ENCODE data around the gene RASGEF1B. TPM values are rescaled to one million over a fixed set of nuclear protein-coding genes. Genes with fewer than 3 reads are reported as not detected.

RASGEF1B gene
- total RNA-seq, 2 donors from 2014 or later = 7.8 to 24.5 TPM

DNA sequence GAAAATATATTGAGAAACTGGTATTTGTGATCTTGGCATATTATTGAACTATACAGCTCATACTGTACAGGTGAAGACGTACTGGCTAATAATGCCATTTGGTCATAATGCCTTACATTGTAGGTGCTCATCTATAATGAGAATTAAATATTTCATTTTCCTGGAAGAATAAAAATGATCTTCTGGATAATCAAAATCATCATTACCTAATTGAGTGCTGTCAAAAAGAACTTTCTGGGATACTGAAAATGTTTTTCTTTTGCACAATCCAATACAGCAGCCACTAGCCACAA lies 4.1 kb downstream of the RASGEF1B start:
- H3K36me3 ChIP-seq = no peaks in the 10 kb centered on the region
- H3K27me3 ChIP-seq = no peaks in the 10 kb centered on the region
- H3K9me3 ChIP-seq = no peaks in the 10 kb centered on the region
- no peak for DNase-seq
- H3K4me1 ChIP-seq = no peaks in the 10 kb centered on the region
- TF ChIP-seq, protein P1, sequence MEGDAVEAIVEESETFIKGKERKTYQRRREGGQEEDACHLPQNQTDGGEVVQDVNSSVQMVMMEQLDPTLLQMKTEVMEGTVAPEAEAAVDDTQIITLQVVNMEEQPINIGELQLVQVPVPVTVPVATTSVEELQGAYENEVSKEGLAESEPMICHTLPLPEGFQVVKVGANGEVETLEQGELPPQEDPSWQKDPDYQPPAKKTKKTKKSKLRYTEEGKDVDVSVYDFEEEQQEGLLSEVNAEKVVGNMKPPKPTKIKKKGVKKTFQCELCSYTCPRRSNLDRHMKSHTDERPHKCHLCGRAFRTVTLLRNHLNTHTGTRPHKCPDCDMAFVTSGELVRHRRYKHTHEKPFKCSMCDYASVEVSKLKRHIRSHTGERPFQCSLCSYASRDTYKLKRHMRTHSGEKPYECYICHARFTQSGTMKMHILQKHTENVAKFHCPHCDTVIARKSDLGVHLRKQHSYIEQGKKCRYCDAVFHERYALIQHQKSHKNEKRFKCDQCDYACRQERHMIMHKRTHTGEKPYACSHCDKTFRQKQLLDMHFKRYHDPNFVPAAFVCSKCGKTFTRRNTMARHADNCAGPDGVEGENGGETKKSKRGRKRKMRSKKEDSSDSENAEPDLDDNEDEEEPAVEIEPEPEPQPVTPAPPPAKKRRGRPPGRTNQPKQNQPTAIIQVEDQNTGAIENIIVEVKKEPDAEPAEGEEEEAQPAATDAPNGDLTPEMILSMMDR (IDR thresholded peaks at IDR 0.05) = no peak
- H3K9ac ChIP-seq (ENCODE audit: low read depth in 2 of 2, low read length in 2 of 2) = no peak overlapping the region
- no peak overlapping the region for H3K27ac ChIP-seq
- intact Hi-C loops (cut with DNase I) = loop anchor here (5.0 to 10.0 kb wide), 2 partner anchors 375 to 807 kb away; no protein-coding TSS in a partner anchor
- no peak overlapping the region for H3K4me3 ChIP-seq

GRCh38 chr4:81466841-81467671 lies 4.7 kb downstream of the RASGEF1B start:
- no peak overlapping the region for H3K9ac ChIP-seq (ENCODE audit: low read depth in 2 of 2, low read length in 2 of 2)
- H3K9me3 ChIP-seq = no peaks in the 10 kb centered on the region
- peaks cover 5% of the 10 kb centered on the region for H3K4me1 ChIP-seq
- peak overlapping the region; percentile 78 for H3K27ac ChIP-seq
- peak; percentile 94 for DNase-seq
- TF ChIP-seq, protein P1 (IDR thresholded peaks at IDR 0.05) = peak; percentile 93
- H3K36me3 ChIP-seq = no peaks in the 10 kb centered on the region
- no peaks in the 10 kb centered on the region for H3K27me3 ChIP-seq
- H3K4me3 ChIP-seq = no peak overlapping the region
- intact Hi-C loops (cut with DNase I) = loop anchor here (5.0 to 10.0 kb wide), 2 partner anchors 375 to 808 kb away; no protein-coding TSS in a partner anchor

- H3K9ac ChIP-seq (ENCODE audit: low read depth in 2 of 2, low read length in 2 of 2) = peak overlapping the region in 1 of 2 donors; percentile 12
- no peaks in the 10 kb centered on the region for H3K36me3 ChIP-seq
- H3K4me3 ChIP-seq = no peak overlapping the region
- peak; percentile 39 for DNase-seq
- TF ChIP-seq, protein P1 (IDR thresholded peaks at IDR 0.05) = no peak
- intact Hi-C loops (cut with DNase I) = loop anchor here (5.0 to 10.0 kb wide), 2 partner anchors 377 to 809 kb away; no protein-coding TSS in a partner anchor
- H3K9me3 ChIP-seq = no peaks in the 10 kb centered on the region
- peak overlapping the region; percentile 78 for H3K27ac ChIP-seq
- no peaks in the 10 kb centered on the region for H3K27me3 ChIP-seq
- peaks cover 13% of the 10 kb centered on the region for H3K4me1 ChIP-seq
These were observed 6.0 kb downstream of the RASGEF1B start for GRCh38 chr4:81465406-81466340.

- Histone ChIP-seq H3K4me3 (no peak overlapping the region), H3K36me3 (peaks cover 10% of the 10 kb centered on the region), H3K4me1 (peaks cover 18% of the 10 kb centered on the region), H3K27ac (peak overlapping the region; percentile 46), H3K27me3 (no peaks in the 10 kb centered on the region), H3K9me3 (no peaks in the 10 kb centered on the region), H3K9ac (ENCODE audit: low read depth in 2 of 2, low read length in 2 of 2) (no peak overlapping the region)
- intact Hi-C loops (cut with DNase I) = loop anchor here (5.0 to 10.0 kb wide), 2 partner anchors 39 to 814 kb away; no protein-coding TSS in a partner anchor
- no peak for DNase-seq
- TF ChIP-seq, protein P1 (IDR thresholded peaks at IDR 0.05) = no peak
These were observed 10.9 kb downstream of the RASGEF1B start for GRCh38 chr4:81460834-81461233.

- Histone ChIP-seq H3K4me3 (no peak overlapping the region), H3K4me1 (peaks cover 18% of the 10 kb centered on the region), H3K9me3 (no peaks in the 10 kb centered on the region), H3K27ac (no peak overlapping the region), H3K27me3 (no peaks in the 10 kb centered on the region), H3K9ac (ENCODE audit: low read depth in 2 of 2, low read length in 2 of 2) (no peak overlapping the region), H3K36me3 (peaks cover 10% of the 10 kb centered on the region)
- intact Hi-C loops (cut with DNase I) = loop anchor here (5.0 to 10.0 kb wide), 2 partner anchors 38 to 815 kb away; no protein-coding TSS in a partner anchor
- no peak for DNase-seq
- TF ChIP-seq, protein P1 (IDR thresholded peaks at IDR 0.05) = no peak
These were observed 11.5 kb downstream of the RASGEF1B start for GRCh38 chr4:81460191-81460701.
